ENCODE results near the gene KCNK5. TPM values are rescaled to one million over a fixed set of nuclear protein-coding genes. Genes with fewer than 3 reads are reported as not detected.

The KCNK5 gene
- total RNA-seq, 2 donors from 2014 or later, result 44.8 to 52.9 TPM

DNA sequence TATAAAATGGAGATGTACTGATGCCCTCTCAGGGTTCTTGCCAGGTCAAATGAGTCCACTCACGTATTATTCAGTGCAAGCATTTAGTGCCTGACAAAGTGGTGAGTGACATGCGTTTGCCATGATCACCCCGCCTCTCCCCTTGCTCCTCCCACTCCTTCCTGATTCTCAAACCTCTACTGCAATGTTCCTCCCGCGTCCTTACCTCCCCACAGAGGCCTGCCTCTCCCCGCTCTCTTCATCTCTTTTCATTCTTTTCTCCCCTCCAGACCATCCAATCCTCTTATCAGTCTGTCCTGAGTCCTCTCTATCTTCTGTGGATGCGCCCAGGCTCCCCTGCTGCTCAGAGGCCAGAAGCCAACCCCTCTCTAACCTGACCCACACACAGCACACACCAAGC, 40.7 kb downstream of the KCNK5 start:
- DNase-seq (peak; percentile 67 to 72), ATAC-seq (peak; percentile 44)
- intact Hi-C loops (cut with DNase I, micrococcal nuclease), result no loop called here

DNA sequence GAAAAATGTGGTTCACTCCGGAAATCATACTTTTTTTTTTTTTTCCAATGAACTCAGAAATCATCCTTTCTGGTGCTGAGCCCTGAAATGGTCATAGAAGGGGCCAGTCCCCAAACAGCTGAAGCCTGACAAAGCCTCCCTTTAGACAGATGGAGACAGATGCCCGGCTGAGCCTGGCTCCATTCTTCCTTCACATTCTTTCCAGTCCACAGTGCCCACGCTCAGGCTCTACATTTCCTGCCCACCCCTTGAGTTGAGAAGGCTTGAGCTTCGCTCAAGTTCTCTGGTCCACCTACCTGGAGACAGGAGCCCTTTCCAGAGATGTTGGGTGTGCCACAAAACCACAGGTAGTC, 41.2 kb downstream of the KCNK5 start:
- DNase-seq (no peak), ATAC-seq (no peak)
- intact Hi-C loops (cut with DNase I, micrococcal nuclease), result no loop called here

DNA sequence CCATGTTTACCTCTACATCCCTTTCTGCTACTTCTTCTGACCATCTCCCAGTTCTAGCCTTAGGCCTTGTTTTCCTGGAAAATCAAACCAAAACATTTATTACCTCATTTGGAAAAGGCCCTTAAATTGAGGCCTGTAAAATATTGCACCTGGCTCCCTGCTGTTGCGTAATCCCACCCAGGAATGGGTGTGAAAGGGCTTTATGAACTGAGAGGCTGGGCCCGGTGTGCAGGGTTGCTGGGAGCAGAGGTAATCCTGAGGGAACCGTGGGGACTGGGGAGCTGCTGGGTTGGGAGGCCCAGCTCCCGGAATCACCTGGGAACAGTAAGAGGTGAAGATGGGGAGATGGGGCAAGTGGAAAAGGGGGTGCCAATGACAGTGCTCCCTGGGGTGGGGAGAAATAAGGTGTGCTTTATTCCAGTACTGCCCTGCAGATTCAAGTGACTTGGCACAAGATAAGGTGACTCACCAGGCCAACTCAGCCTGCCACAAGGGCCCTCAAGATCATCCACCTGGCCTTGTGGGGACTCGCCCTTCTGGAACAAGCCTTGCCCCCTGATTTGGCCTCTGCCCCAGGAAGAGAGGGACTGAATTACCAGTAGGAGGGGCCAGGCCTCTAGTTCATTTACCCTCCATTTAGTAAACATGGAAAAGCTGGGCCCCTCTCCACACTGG, 44.2 kb downstream of the KCNK5 start:
- peak; percentile 69 for ATAC-seq
- DNase-seq, result peak; percentile 71 to 93
- intact Hi-C loops (cut with DNase I, micrococcal nuclease), result no loop called here

DNA sequence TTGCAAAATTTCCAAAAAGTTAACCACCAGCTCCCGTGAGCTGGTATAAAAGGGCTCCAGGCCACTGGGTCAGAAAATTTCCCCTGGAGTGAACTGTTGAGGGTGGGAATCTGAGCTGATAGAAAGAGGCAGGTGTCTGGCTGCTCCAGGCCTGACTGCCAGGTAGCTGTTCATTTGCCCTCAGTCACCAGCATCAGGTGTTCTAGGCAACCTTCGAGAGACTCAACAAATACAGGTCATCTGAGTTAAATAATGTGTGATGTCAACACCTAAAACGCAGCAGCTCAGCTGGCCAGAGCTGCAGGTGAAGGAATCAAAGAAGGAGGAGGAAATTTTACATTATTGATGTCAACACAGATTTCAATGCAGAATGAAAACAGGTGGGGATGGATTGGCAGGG, 46.7 kb downstream of the KCNK5 start:
- intact Hi-C loops (cut with DNase I, micrococcal nuclease), result no loop called here
- no peak for DNase-seq
- no peak for ATAC-seq

DNA sequence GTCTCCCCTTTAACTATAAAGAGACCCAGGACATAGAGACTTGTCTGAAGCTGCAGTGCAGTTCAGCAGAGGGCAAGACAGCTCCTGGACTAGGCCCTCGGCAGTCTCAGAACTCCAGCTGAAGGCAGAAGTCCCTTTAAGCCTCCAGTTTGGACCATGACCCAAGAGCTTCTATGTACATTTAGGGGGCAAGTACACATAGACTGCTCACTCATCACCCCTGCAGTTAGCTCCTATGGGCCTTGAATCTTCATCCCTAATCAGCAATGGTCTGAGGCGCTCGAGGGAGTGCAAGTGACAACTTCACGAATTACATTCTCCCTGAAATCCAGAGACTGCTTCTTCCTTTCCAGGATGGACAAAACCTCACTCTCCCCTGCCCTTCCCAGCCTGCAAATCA, 47.4 kb downstream of the KCNK5 start:
- ATAC-seq, result no peak
- intact Hi-C loops (cut with DNase I, micrococcal nuclease), result no loop called here
- no peak for DNase-seq

DNA sequence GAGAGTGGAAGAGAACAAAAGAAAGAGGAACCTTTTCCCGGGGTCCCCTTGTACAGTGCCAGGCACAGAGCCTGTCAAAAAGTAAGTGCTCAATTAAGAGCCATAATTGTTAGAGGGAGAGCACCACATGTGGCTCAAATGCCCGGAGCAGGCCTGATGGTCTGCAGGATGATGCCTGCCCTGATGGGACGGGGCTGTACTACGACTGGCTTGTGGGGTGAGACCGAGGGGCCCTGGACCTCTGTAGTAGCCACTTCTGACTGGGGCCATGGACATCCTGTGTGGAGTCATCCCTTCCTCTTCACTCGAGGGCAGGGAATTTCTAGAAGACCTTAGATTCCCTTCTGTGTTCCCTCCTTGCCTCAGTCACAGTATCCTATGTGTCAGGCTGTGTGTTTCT, 47.9 kb downstream of the KCNK5 start:
- intact Hi-C loops (cut with DNase I, micrococcal nuclease), result no loop called here
- DNase-seq (no peak), ATAC-seq (no peak)

DNA sequence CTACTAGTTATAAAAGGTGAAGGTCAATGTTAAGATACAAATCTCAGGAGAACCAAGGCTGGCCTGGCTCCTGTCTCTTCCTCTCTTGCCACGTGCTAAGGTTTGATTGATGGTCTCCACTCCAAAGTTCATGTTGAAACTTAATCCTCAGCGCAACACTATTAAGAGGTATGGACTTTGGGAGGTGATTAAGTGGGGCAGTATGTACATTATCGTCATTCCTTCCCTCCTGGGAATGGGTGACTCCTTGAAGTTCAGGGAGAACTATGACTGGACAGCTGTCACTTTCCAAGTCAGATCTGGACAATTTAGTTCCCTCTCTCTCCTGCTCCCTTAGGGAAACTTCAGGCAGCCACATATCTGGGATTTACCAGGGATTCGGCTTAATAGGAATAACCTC, 50.5 kb downstream of the KCNK5 start:
- intact Hi-C loops (cut with DNase I, micrococcal nuclease), result loop anchor here in 1 of 2 donors (10.0 kb wide), 1 partner anchor 1316 kb away; no protein-coding TSS in a partner anchor
- ATAC-seq (peak; percentile 29), DNase-seq (no peak)

DNA sequence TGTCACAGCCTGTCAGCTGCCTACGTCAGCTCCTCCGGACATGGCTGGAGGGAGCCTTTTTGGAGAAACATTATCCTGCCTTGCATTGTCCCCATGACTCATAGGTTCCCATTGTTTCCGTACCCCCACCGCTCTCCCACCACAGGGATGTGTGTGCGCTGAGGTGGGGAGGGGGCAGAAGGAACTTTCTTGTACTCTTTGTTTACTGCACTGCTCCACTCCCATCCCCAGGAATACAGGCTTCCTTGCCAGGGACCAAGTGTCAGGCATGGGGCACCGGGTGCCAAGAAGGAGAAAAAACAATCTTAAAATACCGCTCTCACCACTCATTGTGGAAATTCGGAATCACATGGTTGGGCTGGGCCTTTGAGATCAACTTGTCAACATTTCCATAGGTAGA, 51.0 kb downstream of the KCNK5 start:
- ATAC-seq (no peak), DNase-seq (no peak)
- intact Hi-C loops (cut with DNase I, micrococcal nuclease), result loop anchor here in 1 of 2 donors (10.0 kb wide), 1 partner anchor 1317 kb away; no protein-coding TSS in a partner anchor

DNA sequence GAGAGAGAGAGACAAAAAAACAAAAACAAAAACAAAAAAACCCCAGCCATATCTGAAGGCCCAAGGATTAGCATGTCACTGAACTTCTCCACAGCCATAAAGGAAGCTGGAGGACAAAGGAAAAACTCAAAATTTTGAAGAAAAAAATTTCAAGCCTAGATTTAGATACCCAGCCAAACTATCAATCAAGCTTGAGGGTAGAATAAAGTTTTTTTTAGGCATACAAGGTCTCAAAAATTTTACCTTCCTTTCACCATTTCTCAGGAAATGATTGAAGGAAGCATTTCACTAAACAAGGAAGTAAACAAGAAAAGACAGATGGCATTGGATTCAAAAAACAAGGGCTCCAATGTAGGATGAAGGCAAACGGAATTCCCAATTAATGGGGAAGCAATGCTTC, 52.1 kb downstream of the KCNK5 start:
- DNase-seq, result no peak
- intact Hi-C loops (cut with DNase I, micrococcal nuclease), result loop anchor here in 1 of 2 donors (10.0 kb wide), 1 partner anchor 1318 kb away; no protein-coding TSS in a partner anchor
- no peak for ATAC-seq

DNA sequence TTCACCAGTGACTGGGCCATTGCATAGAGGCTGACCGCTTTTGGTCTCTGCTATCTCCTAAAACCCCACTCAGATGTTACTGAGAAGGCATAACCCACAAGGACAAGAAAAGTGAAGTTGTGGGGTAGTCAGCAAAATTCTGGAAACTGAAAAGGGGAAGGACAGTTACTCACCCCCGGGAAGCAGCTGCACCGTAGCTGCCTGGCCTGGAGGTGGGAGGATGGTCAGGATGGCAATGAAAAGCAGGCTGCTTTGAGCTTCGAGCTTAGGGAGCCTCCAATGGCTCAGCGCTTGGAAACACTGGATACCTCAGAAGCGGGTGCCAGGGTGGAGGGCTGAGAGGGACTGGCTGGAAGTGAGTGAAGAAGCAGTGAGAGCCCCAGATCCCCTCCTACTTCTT, 56.0 kb downstream of the KCNK5 start:
- no peak for DNase-seq
- intact Hi-C loops (cut with DNase I, micrococcal nuclease), result loop anchor here in 1 of 2 donors (10.0 kb wide), 1 partner anchor 1322 kb away; no protein-coding TSS in a partner anchor
- no peak for ATAC-seq

DNA sequence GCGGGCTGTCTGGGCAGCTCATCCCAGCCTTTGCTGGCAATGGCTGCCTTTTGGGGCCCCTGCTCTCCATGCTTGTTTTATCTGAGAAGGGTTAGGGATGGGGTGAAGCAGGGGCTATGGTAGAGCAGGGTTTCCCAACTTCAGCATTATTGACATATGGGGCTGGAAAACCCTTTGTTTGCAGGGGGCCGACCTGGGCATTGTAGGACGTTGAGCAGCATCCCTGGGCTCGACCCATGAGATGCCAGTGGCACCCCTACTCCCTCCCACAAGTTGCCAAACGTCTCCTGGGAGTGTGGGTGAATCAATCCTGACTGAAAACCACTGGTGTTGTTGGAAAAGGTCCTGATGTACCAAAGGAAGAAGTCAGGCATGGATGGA, 56.9 kb downstream of the KCNK5 start:
- ATAC-seq (no peak), DNase-seq (no peak)
- intact Hi-C loops (cut with DNase I, micrococcal nuclease), result loop anchor here in 1 of 2 donors (10.0 kb wide), 1 partner anchor 1322 kb away; no protein-coding TSS in a partner anchor

DNA sequence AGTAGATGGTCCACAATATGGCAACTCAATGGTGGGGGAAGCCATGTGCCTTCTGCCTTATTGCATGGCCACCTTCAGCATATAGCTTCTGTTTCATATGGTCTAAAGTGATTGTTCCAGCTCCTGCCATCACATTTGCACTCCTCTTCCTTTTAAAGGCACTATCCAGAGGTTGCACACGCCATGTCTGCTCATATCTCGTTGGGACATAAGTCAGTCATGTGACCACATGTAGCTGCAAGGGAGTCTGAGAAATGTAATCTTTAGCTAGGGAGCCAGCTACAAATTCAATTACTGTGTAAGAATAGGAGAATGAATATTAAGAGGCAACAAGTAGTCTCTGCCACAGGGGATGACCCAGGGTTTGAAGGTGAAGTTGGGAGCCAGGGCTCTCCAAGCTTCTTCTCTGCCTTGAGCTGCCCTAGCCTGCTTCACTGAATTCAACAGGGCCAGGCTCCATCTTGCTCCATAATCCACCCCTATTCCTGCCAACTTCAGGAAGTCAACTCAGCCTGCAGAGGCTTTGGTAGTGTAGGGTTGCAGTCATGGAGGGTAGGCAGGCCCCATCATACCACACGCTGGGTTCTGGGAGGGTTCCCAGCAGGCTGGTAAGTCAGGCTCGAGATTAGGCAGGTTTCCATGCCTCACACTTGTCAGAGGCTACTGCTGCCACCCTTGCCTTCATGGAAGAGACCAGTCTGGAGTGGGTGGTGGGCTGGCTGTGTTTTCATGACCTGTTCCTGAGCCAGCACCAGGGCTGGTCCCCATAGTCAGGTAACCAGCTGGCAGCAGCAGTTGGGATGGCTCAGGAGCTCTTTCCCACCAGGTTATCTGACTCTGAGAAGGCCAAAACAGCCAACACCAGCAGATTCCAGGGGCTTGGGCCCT, 57.5 kb downstream of the KCNK5 start:
- no peak for ATAC-seq
- intact Hi-C loops (cut with DNase I, micrococcal nuclease), result loop anchor here in 1 of 2 donors (10.0 kb wide), 1 partner anchor 1323 kb away; no protein-coding TSS in a partner anchor
- no peak for DNase-seq

DNA sequence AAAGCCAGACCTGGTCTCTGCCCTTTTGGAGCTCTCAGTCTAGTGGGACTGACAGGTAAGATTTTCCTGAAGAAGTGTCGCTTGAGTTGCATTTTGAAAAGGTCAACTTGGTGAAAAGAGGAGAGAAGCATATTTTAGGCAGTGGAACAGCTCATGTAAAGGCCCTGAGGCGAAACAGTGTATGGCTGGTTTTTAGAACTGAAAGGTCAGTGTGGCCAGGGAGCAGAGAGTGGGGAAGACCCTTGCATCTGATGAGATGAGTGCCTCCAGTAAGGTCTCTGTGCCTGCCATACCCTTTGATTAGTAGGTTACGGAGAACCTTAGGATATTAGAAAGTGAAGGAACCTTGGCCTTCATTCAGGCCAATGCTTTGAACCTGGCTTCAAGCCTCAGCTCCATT, 58.4 kb downstream of the KCNK5 start:
- no peak for ATAC-seq
- no peak for DNase-seq
- intact Hi-C loops (cut with DNase I, micrococcal nuclease), result loop anchor here in 1 of 2 donors (10.0 kb wide), 1 partner anchor 1324 kb away; no protein-coding TSS in a partner anchor

DNA sequence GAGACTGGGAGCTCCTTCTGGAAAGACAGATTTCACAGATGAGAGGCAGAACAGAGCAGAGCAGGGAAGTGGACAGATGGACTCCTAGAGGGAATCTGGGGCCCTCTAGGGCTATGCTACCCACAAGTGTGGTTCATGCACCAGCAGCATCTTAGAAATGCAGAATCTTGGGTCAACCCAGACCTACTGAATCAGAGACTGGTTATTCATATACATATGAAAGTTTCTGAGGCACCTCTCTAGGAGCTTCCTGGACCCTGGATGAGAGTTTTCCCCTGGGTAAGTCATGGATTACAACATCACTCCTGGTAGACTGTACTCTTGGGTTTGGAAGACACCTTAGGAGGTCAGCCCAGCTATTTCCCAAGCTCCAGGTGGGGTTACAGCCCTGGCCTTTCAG, 58.9 kb downstream of the KCNK5 start:
- intact Hi-C loops (cut with DNase I, micrococcal nuclease), result loop anchor here in 1 of 2 donors (10.0 kb wide), 1 partner anchor 1324 kb away; no protein-coding TSS in a partner anchor
- ATAC-seq, result no peak
- DNase-seq, result no peak

DNA sequence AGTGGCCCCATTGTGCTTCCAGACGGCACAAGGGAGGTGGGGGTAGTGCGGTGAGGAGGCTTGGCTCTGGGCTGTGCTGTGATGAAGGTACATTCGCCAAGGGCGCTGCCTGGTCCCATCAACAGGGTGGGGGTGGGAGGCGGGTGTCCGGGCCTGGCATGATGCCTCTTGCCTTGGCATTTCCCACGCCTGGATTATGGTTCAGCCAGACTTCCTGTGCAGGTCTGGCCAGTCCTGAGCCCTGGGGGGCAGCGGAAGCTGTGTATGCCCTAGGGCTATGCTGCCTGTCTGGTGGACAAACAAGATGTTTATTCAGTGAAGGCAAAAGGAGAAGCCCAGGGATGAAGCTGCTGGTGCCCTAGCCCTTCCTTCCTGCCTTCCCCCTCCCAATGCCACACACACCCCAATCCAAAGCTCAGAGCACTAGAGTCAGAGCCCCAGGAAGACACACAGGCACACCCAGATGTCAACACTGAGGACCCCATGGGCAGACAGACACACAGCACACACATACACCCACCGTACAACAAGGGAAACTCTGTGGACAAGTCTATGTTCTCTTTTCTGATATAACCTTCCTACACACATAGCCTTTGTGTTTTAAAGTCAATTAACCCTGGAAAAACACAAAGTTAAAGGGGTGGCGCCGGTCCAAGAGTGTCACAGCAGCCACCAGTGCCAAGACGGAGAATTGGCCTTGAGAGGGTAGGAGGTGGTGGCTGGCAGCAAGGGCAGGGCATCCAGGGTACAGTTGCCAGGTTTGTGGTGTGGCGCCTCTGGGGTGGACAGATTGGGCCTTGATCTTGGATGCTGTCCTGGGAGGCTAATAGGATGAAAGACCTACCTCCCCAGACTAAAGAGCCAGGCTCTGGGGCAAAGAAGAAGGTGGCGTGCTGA, 59.6 kb downstream of the KCNK5 start:
- DNase-seq (peak; percentile 72 to 80), ATAC-seq (peak; percentile 76)
- intact Hi-C loops (cut with DNase I, micrococcal nuclease), result loop anchor here (5.0 to 10.0 kb wide), 2 partner anchors 133 to 1325 kb away; no protein-coding TSS in a partner anchor

DNA sequence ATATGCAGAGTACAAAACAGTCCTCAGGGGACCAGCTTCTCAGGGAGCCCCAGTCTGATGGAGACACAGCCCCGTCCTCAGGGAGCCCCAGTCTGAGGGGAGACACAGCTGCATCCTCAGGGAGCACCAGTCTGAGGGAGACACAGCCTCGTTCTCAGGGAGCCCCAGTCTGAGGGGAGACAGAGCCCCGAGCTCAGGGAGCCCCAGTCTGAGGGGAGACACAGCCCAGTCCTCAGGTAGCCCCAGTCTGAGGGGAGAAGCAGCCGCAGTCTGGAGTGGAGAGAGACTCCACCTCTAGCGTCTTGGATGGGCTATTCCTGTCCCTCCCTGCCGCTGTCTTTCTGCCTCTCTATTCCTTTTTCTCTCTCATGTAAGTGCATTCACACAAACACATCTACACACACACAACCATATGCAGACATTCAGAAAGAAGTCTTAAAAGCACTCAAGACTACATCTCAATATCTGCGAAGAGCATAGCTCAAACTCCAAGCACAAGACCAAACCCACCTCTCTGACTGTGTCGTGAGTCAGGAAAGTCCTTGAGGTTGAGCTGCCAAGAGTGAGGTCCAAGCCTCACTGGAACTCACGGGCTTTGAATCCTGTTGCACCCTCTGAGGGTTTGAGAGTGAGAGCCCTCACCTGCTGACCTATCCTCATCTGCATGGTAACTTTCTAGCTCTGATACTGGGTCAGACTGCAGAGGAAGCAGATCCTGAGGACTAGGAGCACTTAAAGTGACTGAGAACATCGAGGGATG, 61.2 kb downstream of the KCNK5 start:
- DNase-seq (no peak), ATAC-seq (no peak)
- intact Hi-C loops (cut with DNase I, micrococcal nuclease), result loop anchor here (5.0 kb wide), 1 partner anchor 134 kb away; no protein-coding TSS in a partner anchor

DNA sequence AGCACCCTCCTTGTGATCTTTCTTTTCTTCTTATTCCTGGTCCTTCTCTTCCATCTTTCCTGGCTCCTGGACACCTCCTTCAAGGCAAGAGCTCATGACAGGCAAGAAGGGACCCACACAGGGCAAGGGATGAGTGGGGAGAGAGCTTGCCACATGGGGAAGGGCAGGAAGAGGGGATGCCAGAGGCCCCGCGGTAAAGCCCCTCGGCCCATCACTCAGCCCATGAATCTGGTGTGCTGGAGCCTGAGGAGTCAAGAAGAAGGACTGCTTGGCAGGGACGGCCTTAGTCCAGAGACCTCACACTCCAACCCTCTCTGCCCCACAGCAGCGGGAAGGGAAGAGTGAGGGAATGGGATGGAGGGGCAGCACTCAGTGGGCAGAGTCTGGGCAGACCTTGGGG, 62.0 kb downstream of the KCNK5 start:
- intact Hi-C loops (cut with DNase I, micrococcal nuclease), result loop anchor here (5.0 kb wide), 1 partner anchor 135 kb away; no protein-coding TSS in a partner anchor
- DNase-seq (no peak), ATAC-seq (no peak)

DNA sequence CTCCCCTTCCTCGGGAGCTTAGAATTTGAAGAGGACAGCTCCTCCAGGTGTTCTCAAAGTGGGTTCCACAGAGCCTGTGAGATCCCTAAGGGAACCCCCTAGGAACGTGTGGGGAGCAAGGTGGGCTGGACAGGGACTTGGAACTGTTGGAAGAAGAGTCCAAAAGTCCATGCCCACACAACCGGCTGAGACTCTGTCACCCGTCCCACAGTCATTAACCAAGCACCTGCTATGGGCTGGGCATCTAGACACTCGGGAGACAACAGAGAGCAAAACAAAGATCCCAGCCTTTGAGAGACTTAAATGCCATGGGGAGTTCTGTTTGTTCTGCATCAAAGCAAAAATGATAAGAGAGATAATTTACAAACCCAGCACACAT, 62.4 kb downstream of the KCNK5 start:
- ATAC-seq (peak; percentile 46), DNase-seq (no peak)
- intact Hi-C loops (cut with DNase I, micrococcal nuclease), result loop anchor here (5.0 kb wide), 1 partner anchor 135 kb away; no protein-coding TSS in a partner anchor

All from left colon (tissue), 2 donors.